Measurements from ENCODE around the gene VIM.

DNA sequence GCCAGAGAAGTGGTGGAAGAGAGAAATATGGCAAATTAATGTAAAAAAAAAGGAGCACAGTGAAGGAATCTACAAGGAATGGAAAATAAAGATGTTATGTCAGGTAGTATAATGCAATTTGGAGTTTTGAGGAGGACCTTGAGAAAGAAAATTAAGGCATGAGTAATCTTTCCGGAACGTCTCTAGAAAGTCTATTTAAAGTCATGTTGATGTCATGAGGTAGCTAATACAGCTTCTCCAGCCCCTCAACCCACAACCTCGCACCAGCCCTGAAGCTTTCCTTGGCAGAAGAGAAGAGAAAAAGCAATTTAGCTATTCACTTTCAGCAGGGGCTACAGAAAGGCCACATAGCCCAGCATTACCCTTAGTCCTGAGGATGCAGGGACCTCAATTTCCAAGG is 49.0 kb upstream of the VIM start:
- TF ChIP-seq, protein P1, sequence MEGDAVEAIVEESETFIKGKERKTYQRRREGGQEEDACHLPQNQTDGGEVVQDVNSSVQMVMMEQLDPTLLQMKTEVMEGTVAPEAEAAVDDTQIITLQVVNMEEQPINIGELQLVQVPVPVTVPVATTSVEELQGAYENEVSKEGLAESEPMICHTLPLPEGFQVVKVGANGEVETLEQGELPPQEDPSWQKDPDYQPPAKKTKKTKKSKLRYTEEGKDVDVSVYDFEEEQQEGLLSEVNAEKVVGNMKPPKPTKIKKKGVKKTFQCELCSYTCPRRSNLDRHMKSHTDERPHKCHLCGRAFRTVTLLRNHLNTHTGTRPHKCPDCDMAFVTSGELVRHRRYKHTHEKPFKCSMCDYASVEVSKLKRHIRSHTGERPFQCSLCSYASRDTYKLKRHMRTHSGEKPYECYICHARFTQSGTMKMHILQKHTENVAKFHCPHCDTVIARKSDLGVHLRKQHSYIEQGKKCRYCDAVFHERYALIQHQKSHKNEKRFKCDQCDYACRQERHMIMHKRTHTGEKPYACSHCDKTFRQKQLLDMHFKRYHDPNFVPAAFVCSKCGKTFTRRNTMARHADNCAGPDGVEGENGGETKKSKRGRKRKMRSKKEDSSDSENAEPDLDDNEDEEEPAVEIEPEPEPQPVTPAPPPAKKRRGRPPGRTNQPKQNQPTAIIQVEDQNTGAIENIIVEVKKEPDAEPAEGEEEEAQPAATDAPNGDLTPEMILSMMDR (conservative IDR thresholded peaks at IDR 0.05; ENCODE audit: low read length), result no peak
- TF ChIP-seq EZH2phosphoT487 (IDR thresholded peaks at IDR 0.05; ENCODE audit: borderline replicate concordance), result no peak

All from Loucy (cell line).